ENCODE results near the gene CLK3.

CLK3 gene

DNA sequence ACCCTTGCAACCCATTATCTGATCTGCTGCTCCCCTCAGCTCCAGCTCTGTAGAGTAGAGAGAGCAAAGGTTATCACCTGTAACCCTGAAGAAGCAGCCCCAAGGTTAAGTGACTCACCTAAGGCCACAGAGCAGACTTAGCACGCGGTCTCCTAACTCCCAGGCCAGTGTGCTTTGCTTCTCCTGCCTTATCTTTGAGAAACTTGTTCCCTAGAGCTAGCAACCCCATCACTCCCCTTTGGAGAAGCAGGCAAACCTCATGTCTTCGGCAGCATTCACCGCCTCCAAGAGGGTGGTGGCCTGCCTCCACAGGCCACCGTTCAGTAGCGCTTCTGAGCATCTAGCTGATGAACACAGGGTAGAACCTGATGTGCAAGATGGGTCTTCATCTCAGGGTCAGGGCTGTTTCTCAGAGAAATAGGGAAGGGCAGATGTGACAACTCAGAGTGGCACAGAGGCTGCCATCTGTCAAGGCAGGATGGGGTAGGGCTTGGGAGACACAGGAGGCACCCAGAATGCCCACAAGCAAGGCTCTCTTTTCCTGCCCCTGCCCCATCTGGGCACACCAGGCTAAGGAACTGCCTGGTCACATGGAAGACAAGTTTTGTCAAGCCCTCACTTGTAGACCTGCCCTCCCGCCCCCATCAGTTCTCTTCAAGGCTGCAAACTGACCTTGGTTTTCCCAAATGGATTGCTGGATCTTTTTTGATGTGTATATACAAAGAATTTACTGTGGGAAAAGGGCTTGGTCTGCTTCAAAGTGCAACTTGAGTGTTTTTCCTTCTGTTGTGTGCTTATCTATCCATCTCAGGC lies 34.9 kb upstream of the CLK3 start:
- DNase-seq (ENCODE audit: extremely low read depth, low read depth), result no peak
- TF ChIP-seq, protein P1, sequence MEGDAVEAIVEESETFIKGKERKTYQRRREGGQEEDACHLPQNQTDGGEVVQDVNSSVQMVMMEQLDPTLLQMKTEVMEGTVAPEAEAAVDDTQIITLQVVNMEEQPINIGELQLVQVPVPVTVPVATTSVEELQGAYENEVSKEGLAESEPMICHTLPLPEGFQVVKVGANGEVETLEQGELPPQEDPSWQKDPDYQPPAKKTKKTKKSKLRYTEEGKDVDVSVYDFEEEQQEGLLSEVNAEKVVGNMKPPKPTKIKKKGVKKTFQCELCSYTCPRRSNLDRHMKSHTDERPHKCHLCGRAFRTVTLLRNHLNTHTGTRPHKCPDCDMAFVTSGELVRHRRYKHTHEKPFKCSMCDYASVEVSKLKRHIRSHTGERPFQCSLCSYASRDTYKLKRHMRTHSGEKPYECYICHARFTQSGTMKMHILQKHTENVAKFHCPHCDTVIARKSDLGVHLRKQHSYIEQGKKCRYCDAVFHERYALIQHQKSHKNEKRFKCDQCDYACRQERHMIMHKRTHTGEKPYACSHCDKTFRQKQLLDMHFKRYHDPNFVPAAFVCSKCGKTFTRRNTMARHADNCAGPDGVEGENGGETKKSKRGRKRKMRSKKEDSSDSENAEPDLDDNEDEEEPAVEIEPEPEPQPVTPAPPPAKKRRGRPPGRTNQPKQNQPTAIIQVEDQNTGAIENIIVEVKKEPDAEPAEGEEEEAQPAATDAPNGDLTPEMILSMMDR (IDR thresholded peaks at IDR 0.05; ENCODE audit: low read depth, low read length), result no peak

DNA sequence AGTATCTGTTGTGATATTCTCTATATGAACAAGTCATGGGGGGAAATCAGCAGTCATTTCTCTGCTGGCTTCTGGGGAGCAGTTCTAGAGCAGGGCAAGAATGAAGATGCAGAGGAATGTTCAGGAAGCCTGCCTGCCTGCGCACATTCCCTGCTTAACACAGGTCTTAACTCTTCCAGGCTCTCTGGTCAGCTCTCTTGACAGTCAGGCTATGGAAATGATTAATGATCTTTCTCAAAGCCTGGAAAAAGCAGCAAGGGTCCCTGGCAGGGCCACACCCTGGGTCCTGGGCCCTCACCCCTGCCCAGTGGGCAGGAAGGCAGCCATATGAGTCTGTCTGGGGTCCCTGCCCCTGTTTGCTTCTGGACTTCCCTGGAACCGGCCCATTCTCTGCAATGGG lies 31.4 kb upstream of the CLK3 start:
- no peak for DNase-seq (ENCODE audit: extremely low read depth, low read depth)
- TF ChIP-seq, protein P1 (IDR thresholded peaks at IDR 0.05; ENCODE audit: low read depth, low read length), result no peak

DNA sequence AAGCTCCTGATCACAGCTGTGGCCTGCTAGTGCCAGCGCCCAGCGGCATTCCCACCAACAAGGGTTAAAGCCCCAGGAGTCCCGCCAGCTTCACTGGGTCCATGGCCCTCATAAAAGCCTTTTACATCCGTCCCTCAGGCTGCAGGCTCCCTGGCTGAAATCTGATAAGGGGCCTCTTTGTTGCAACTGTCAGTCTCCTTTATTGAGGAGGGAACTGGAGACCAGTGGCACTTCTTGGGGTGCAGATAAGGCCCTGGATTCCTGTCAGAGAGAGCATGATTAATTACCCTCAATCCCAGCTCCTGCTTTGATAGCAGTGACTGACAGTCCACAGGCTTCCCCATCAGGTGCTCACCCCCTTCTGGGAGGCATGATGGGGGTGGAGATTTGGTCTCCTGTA lies 30.9 kb upstream of the CLK3 start:
- no peak for DNase-seq (ENCODE audit: extremely low read depth, low read depth)
- TF ChIP-seq, protein P1 (IDR thresholded peaks at IDR 0.05; ENCODE audit: low read depth, low read length), result no peak

DNA sequence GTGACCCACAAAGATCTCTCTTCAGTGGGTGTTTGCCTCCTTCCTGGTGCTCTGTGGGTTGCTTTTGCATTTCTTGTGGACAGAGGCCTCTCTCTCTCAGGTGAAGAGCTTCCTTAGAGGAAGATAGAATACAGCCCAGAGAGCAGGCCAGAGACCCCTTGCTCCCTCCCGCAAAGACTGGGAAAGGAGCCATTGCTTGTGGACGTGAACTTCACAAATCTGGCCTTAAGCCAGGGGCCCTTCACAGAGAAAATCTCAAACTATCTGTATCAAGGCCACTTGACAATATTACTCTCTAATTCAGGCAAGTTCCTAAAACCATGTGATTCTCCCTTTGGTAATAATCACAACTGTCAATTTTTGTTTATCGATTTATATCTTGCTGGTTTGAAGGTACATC lies 30.4 kb upstream of the CLK3 start:
- no peak for DNase-seq (ENCODE audit: extremely low read depth, low read depth)
- TF ChIP-seq, protein P1 (IDR thresholded peaks at IDR 0.05; ENCODE audit: low read depth, low read length), result no peak

DNA sequence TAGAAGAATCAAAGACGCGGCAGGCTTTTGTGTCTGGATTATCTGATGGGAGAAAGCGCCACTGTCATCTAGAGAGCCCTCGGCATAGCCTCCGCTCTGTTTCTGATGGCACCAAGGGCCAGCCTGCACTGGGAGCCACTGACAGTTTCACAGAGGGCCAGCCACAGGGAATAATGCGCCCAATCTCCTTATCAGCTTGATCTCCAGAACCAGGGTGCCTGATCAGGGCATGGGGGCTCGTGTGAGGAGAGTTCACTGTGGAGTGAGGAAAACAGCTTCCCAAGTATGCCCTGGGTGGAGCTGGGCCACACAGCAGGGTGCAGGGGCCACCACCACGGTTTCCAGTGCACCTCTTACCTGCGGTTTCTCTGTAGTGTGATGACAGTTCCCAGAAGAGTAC lies 29.8 kb upstream of the CLK3 start:
- no peak for DNase-seq (ENCODE audit: extremely low read depth, low read depth)
- TF ChIP-seq, protein P1 (IDR thresholded peaks at IDR 0.05; ENCODE audit: low read depth, low read length), result no peak

DNA sequence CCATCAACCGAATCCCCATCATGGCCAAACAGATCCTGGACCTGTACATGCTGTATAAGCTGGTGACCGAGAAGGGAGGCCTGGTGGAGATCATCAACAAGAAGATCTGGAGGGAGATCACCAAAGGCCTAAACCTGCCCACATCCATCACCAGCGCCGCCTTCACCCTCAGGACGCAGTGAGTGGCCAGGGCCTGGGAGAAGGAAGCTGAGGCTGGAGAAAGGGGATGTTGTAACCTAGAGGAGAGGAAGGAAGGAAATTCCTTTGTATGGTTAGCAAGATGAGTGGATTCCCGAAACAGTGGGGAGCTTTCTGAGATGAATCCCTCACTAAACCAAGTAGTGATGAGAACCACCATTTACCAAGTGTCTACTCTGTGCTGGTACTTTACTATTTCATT lies 25.8 kb upstream of the CLK3 start:
- TF ChIP-seq, protein P1 (IDR thresholded peaks at IDR 0.05; ENCODE audit: low read depth, low read length), result no peak
- no peak for DNase-seq (ENCODE audit: extremely low read depth, low read depth)

DNA sequence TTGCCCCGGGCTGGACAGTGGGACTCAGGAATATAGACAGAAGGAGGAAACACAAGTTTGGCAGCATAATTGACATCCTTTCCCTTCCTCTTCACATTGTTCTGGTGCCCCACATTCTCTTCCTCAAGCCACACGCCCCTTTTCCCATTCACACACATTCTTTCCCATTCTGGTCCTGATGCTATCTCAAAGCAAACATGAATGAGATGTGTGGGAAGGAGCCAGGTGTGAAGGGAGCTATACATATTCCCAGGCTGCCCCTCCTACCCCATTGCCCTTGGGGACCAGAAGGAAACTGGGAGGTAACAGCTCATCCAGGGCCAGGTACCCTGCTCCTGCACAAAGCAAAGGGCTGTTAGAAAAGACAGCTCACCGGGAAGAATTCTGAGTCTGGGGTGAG lies 23.4 kb upstream of the CLK3 start:
- DNase-seq (ENCODE audit: extremely low read depth, low read depth), result no peak
- TF ChIP-seq, protein P1 (IDR thresholded peaks at IDR 0.05; ENCODE audit: low read depth, low read length), result no peak
